Neural progenitor cell (in vitro differentiated cells): ENCODE results near the gene FAM89A. TPM values are rescaled to one million over a fixed set of nuclear protein-coding genes. Genes with fewer than 3 reads are reported as not detected.
A peak's percentile ranks its signal among the peaks of the same experiment; 100 is the strongest.

Experiments
- DNase-seq: peaks from one replicate; pipeline ENCODE4 v3.0.0-alpha.2; 2016; ENCODE audit warnings: low spot score
- H2AFZ ChIP-seq: fragments of 200-600 bp; sonication (generic); replicated peaks from 2 replicates; pipeline ENCODE4 v1.6.1; 2016; ENCODE audit warnings: antibody characterized with exemption
- H3F3A ChIP-seq: fragments of 200-600 bp; sonication (generic); 2 replicates; pipeline ENCODE4 v1.6.1; 2016; ENCODE audit warnings: antibody characterized with exemption, low read depth
- H3K27ac ChIP-seq: fragments of 200-600 bp; sonication (generic); 2 replicates; pipeline ENCODE4 v1.5.1; 2016; ENCODE audit warnings: mild to moderate bottlenecking
- H3K27me3 ChIP-seq: fragments of 200-600 bp; sonication (generic); 2 replicates; pipeline ENCODE4 v1.6.1; 2016; ENCODE audit warnings: mild to moderate bottlenecking, moderate library complexity
- H3K36me3 ChIP-seq: fragments of 200-600 bp; sonication (generic); 2 replicates; pipeline ENCODE4 v1.5.1; 2016
- H3K4me1 ChIP-seq: fragments of 200-600 bp; sonication (generic); 2 replicates; pipeline ENCODE4 v1.6.1; 2016; ENCODE audit warnings: mixed run types
- H3K4me2 ChIP-seq: fragments of 200-600 bp; sonication (generic); 2 replicates; pipeline ENCODE4 v1.6.1; 2016
- H3K4me3 ChIP-seq: fragments of 200-600 bp; sonication (generic); 2 replicates; pipeline ENCODE4 v1.5.1; 2016
- H3K79me2 ChIP-seq: fragments of 200-600 bp; sonication (generic); 2 replicates; pipeline ENCODE4 v1.6.1; 2016; ENCODE audit warnings: low read depth
- H3K9ac ChIP-seq: fragments of 200-600 bp; sonication (generic); 2 replicates; pipeline ENCODE4 v1.6.1; 2016
- H3K9me3 ChIP-seq: fragments of 200-600 bp; sonication (generic); 2 replicates; pipeline ENCODE4 v1.5.1; 2016; ENCODE audit warnings: low read depth
- H4K20me1 ChIP-seq: fragments of 200-600 bp; sonication (generic); 2 replicates; pipeline ENCODE4 v1.6.1; 2016; ENCODE audit warnings: low read depth
- H3K27ac Mint-ChIP-seq: 3 replicates; pipeline ENCODE4 v1.8.0; 2021; ENCODE audit warnings: mixed read lengths
- H3K27me3 Mint-ChIP-seq: 2 replicates; pipeline ENCODE4 v1.8.0; 2022; ENCODE audit warnings: low read depth, mild to moderate bottlenecking, inconsistent platforms, moderate library complexity, mixed read lengths; ENCODE audit not compliant: insufficient read depth
- H3K36me3 Mint-ChIP-seq: 3 replicates; pipeline ENCODE4 v1.8.0; 2021; ENCODE audit warnings: mixed read lengths
- H3K4me1 Mint-ChIP-seq: 3 replicates; pipeline ENCODE4 v1.8.0; 2021; ENCODE audit warnings: mixed read lengths
- H3K4me3 Mint-ChIP-seq: 3 replicates; pipeline ENCODE4 v1.8.0; 2021; ENCODE audit warnings: mild to moderate bottlenecking, moderate library complexity, mixed read lengths
- H3K9me3 Mint-ChIP-seq: 3 replicates; pipeline ENCODE4 v1.8.0; 2020; ENCODE audit warnings: mixed read lengths
- EZH2 ChIP-seq: fragments of 200-600 bp; sonication (generic); IDR thresholded peaks from 2 replicates; pipeline ENCODE4 v1.6.1; 2017; ENCODE audit warnings: antibody characterized with exemption, mild to moderate bottlenecking, moderate library complexity
- EZH2phosphoT487 ChIP-seq: fragments of 200-600 bp; sonication (generic); IDR thresholded peaks from 2 replicates; pipeline ENCODE4 v1.6.1; 2017; ENCODE audit warnings: antibody characterized with exemption
- total RNA-seq: library from RNA; depleted of rRNA; stranded (reverse); fragments of >200 nt; gene quantifications from 2 replicates; pipeline ENCODE4 v1.2.3, GENCODE V29; 2015; ENCODE audit warnings: low replicate concordance
- TF ChIP-seq, protein P1 (sequence below): fragments of 200-600 bp; sonication (generic); IDR thresholded peaks from 2 replicates; pipeline ENCODE4 v1.5.1; 2017; ENCODE audit warnings: antibody characterized with exemption, mild to moderate bottlenecking

FAM89A gene
- total RNA-seq, 1 donor from 2014 or later, result 2.1 TPM

DNA sequence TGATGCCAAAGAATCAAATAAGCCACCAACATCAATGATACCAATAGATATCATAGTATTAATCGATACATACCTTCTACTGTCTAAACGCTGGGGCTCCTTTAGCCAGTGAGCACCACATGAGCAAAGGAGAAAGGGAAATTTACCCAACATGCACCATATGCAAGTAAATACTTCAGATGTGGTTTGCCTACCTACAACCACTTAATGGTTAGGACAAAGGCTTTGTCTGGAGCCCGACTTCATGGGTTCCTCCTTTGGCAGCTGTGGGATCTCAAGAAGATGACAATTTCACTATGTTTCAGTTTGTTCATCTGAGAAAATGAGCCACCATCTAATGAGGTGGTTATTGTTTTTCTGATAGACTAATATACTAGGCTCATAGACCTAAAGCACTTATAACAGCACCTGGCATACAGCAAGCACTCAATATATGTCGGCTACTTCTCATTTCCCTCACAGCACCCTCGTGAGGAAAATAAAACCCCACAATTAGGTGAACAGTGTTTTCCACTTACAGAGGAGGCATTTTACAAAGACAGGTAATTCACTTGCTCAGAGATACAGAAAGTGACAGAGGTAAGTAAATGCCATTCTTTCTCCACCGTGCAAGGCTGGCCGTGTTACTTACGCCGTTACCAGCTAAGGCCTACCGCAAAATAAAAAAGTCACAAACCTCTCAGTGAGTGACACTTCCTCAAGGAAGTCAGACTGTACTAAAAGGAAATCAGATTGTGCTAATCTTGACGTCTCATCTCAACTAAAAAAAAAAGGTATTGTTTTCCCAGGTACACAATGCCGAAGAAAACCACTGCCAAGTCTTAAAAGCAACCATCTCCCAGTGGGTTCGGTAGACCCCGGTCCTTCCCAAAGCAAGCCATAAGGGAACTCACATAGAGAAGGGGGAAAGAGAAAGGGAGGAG lies 63.0 kb downstream of the FAM89A start:
- Histone ChIP-seq H3K27ac (no peak overlapping the region), H3K36me3 (no peaks in the 10 kb centered on the region), H3K4me3 (peak overlapping the region; percentile 77), H3K9me3 (no peaks in the 10 kb centered on the region), H2AFZ (no peak overlapping the region), H3K79me2 (peaks cover 32% of the 10 kb centered on the region), H3K4me1 (peaks cover 14% of the 10 kb centered on the region), H3F3A (peaks cover 3% of the 10 kb centered on the region), H3K4me2 (peak overlapping the region; percentile 92), H4K20me1 (no peaks in the 10 kb centered on the region), H3K9ac (no peak overlapping the region), H3K27me3 (no peaks in the 10 kb centered on the region)
- peaks cover 2% of the 10 kb centered on the region for H3K27me3 Mint-ChIP-seq
- TF ChIP-seq EZH2 (no peak), EZH2phosphoT487 (no peak)
- TF ChIP-seq, protein P1, sequence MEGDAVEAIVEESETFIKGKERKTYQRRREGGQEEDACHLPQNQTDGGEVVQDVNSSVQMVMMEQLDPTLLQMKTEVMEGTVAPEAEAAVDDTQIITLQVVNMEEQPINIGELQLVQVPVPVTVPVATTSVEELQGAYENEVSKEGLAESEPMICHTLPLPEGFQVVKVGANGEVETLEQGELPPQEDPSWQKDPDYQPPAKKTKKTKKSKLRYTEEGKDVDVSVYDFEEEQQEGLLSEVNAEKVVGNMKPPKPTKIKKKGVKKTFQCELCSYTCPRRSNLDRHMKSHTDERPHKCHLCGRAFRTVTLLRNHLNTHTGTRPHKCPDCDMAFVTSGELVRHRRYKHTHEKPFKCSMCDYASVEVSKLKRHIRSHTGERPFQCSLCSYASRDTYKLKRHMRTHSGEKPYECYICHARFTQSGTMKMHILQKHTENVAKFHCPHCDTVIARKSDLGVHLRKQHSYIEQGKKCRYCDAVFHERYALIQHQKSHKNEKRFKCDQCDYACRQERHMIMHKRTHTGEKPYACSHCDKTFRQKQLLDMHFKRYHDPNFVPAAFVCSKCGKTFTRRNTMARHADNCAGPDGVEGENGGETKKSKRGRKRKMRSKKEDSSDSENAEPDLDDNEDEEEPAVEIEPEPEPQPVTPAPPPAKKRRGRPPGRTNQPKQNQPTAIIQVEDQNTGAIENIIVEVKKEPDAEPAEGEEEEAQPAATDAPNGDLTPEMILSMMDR, result no peak
- H3K36me3 Mint-ChIP-seq, result no peaks in the 10 kb centered on the region
- DNase-seq, result no peak
- H3K4me1 Mint-ChIP-seq, result peaks cover 17% of the 10 kb centered on the region
- H3K27ac Mint-ChIP-seq, result peak overlapping the region; percentile 69
- peak overlapping the region; percentile 94 for H3K4me3 Mint-ChIP-seq
- H3K9me3 Mint-ChIP-seq, result no peaks in the 10 kb centered on the region

DNA sequence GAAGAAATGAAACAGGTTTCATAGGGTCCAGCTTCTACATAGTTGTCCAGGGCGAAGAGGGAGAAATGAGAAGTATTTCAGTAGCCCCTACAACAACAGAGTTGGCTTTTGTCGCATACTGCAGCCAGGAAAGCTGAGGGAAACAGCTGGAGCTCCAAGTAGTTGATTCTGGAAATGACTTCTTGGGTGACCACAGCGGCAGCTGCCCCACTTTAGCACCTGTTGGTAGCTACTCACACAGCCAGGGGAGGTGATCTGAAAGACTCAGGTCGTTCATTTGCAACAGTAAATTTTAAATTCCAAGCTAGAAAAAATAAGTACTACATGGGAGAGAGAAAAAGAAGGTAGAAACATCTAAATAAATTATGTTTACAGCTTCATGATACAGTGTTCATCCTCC lies 63.7 kb downstream of the FAM89A start:
- peaks cover 14% of the 10 kb centered on the region for H3K4me1 ChIP-seq
- Mint-ChIP-seq H3K27ac (no peak overlapping the region), H3K36me3 (no peaks in the 10 kb centered on the region), H3K4me1 (peaks cover 17% of the 10 kb centered on the region), H3K4me3 (peak overlapping the region; percentile 48), H3K9me3 (no peaks in the 10 kb centered on the region), H3K27me3 (peaks cover 2% of the 10 kb centered on the region)
- H3K9me3 ChIP-seq, result no peaks in the 10 kb centered on the region
- no peak overlapping the region for H3K27ac ChIP-seq
- H3K9ac ChIP-seq, result no peak overlapping the region
- H3K36me3 ChIP-seq, result no peaks in the 10 kb centered on the region
- peaks cover 32% of the 10 kb centered on the region for H3K79me2 ChIP-seq
- no peaks in the 10 kb centered on the region for H3K27me3 ChIP-seq
- peaks cover 5% of the 10 kb centered on the region for H4K20me1 ChIP-seq
- no peak for DNase-seq
- no peak overlapping the region for H3K4me3 ChIP-seq
- H3F3A ChIP-seq, result peaks cover 3% of the 10 kb centered on the region
- TF ChIP-seq, protein P1, result no peak
- TF ChIP-seq EZH2phosphoT487 (no peak), EZH2 (no peak)
- no peak overlapping the region for H3K4me2 ChIP-seq
- no peak overlapping the region for H2AFZ ChIP-seq

DNA sequence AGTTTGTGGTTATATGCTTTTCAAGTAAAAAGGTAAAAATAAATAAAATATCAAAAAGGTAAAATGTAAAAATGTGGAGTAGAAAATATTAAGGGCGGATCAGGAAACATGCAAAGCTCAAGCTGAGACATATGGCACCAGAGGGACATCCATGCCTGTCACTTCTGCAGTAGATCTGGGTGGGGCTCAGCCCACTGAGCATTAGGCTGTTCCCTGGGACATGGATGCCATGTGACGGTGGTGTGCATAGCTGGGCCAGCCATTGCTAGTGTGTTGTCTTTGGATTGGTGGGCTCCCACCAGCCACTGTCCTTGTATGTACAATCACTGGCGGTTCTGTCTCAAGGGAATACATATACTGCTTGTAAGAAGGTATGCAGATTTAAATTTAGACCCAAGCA lies 64.4 kb downstream of the FAM89A start:
- H3K9ac ChIP-seq, result no peak overlapping the region
- no peak overlapping the region for H3K27ac ChIP-seq
- Mint-ChIP-seq H3K36me3 (no peaks in the 10 kb centered on the region), H3K4me3 (no peak overlapping the region), H3K27me3 (peaks cover 2% of the 10 kb centered on the region), H3K4me1 (peaks cover 17% of the 10 kb centered on the region), H3K27ac (no peak overlapping the region), H3K9me3 (no peaks in the 10 kb centered on the region)
- H3K4me2 ChIP-seq, result no peak overlapping the region
- H3K27me3 ChIP-seq, result no peaks in the 10 kb centered on the region
- H3K9me3 ChIP-seq, result no peaks in the 10 kb centered on the region
- peaks cover 3% of the 10 kb centered on the region for H3F3A ChIP-seq
- H4K20me1 ChIP-seq, result peaks cover 5% of the 10 kb centered on the region
- H3K4me1 ChIP-seq, result peaks cover 14% of the 10 kb centered on the region
- TF ChIP-seq EZH2phosphoT487 (no peak), EZH2 (no peak)
- TF ChIP-seq, protein P1, result no peak
- H3K36me3 ChIP-seq, result no peaks in the 10 kb centered on the region
- no peak for DNase-seq
- no peak overlapping the region for H3K4me3 ChIP-seq
- no peak overlapping the region for H2AFZ ChIP-seq
- H3K79me2 ChIP-seq, result peaks cover 32% of the 10 kb centered on the region
